ENCODE data around the gene PLEKHM3. TPM values are rescaled to one million over a fixed set of nuclear protein-coding genes. Genes with fewer than 3 reads are reported as not detected.

The PLEKHM3 gene
- total RNA-seq, 1 donor from 2014 or later = 6.6 TPM

DNA sequence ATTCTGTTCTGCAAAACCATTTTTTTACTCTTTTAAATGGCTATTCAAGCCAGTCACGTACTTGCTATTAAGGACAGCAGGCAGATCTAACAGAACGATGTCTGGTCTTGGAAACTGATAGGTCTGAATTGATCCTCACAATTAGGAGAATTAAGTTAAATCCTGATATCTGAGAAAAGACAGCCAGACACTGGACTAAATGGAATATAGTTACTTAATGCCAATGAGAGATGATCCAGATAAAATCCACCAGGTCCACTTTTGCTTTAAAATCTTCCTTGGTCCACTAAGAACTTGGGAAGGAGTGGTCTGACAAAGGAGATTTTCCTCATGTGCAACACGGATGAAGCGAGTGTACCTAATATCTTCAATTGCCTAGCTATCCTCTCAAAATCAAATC, 86.9 kb downstream of the PLEKHM3 start:
- intact Hi-C loops (cut with micrococcal nuclease) = no loop called here
- Mint-ChIP-seq H3K36me3 (ENCODE audit: low read depth) (no peaks in the 10 kb centered on the region), H3K27ac (no peak overlapping the region), H3K4me1 (no peaks in the 10 kb centered on the region), H3K27me3 (no peaks in the 10 kb centered on the region), H3K4me3 (no peak overlapping the region), H3K9me3 (no peaks in the 10 kb centered on the region)
- DNase-seq = no peak

GRCh38 chr2:207937823-207938222, 87.5 kb downstream of the PLEKHM3 start:
- Mint-ChIP-seq H3K9me3 (no peaks in the 10 kb centered on the region), H3K4me3 (no peak overlapping the region), H3K4me1 (no peaks in the 10 kb centered on the region), H3K27ac (no peak overlapping the region), H3K36me3 (ENCODE audit: low read depth) (no peaks in the 10 kb centered on the region), H3K27me3 (no peaks in the 10 kb centered on the region)
- no peak for DNase-seq
- intact Hi-C loops (cut with micrococcal nuclease) = no loop called here

DNA sequence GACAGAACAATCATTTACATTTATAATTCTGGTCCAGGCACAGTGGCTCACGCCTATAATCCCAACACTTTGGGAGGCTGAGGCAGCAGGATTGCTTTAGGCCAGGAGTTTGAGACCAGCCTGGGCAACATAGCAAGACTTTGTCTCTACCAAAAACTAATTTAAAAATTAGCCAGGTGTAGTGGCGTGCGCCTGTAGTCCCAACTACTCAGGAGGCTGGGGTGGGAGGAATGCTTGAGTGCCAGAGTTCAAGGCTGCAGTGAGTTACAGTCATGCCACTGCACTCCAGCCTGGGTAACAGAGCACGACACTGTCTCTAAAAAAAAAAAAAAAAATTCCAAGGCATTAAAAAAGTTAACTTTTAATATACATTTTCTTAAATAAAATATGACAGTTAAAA, 88.1 kb downstream of the PLEKHM3 start:
- Mint-ChIP-seq H3K9me3 (no peaks in the 10 kb centered on the region), H3K4me1 (no peaks in the 10 kb centered on the region)

DNA sequence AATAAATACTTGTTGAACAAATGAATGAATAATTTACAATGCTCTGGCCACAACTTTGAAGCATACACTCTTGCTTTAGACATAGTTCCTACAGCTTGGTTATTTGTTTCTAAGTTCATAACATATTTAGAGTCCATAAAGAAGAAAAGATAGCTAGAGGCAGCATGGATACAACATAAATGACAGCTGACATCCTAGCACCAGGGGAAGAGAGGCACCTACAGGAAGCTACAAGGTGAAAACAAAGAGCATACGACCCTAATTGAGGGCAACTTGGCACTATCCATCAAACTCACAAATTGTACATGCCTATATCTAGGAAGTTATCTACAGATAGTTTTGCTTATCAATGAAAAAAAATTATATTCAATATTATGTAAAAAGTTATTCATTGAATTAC, 88.9 kb downstream of the PLEKHM3 start:
- H3K9me3 Mint-ChIP-seq = no peaks in the 10 kb centered on the region
- H3K27ac Mint-ChIP-seq = no peak overlapping the region
- H3K36me3 Mint-ChIP-seq (ENCODE audit: low read depth) = no peaks in the 10 kb centered on the region
- no peaks in the 10 kb centered on the region for H3K4me1 Mint-ChIP-seq
- H3K27me3 Mint-ChIP-seq = no peaks in the 10 kb centered on the region
- intact Hi-C loops (cut with micrococcal nuclease) = no loop called here
- no peak for DNase-seq
- H3K4me3 Mint-ChIP-seq = no peak overlapping the region

More for the DNA sequence above, 88.1 kb downstream of the PLEKHM3 start:
- no peak overlapping the region for H3K27ac Mint-ChIP-seq
- H3K4me3 Mint-ChIP-seq = no peak overlapping the region
- no peaks in the 10 kb centered on the region for H3K36me3 Mint-ChIP-seq (ENCODE audit: low read depth)
- no peaks in the 10 kb centered on the region for H3K27me3 Mint-ChIP-seq
- no peak for DNase-seq
- intact Hi-C loops (cut with micrococcal nuclease) = no loop called here

DNA sequence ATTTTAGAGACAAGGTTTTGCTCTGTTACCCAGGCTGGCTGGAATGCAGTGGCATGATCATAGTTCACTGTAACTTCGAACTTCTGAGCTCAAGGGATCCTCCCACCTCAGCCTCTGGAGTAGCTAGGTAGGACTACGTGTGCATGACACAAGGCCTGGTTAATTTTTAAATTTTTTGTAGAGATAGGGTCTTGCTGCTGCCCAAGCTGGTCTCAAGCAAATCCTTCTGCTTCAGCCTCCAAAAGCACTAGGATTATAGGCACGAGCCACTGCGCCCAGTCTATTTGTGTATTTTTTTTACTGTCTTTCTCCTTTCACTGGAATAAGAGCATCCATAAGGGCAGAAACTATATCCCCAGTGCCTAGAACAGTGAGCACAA, 89.3 kb downstream of the PLEKHM3 start:
- H3K9me3 Mint-ChIP-seq = no peaks in the 10 kb centered on the region
- H3K4me1 Mint-ChIP-seq = no peaks in the 10 kb centered on the region
- H3K4me3 Mint-ChIP-seq = no peak overlapping the region
- DNase-seq = no peak
- H3K36me3 Mint-ChIP-seq (ENCODE audit: low read depth) = no peaks in the 10 kb centered on the region
- no peak overlapping the region for H3K27ac Mint-ChIP-seq
- intact Hi-C loops (cut with micrococcal nuclease) = no loop called here
- no peaks in the 10 kb centered on the region for H3K27me3 Mint-ChIP-seq

DNA sequence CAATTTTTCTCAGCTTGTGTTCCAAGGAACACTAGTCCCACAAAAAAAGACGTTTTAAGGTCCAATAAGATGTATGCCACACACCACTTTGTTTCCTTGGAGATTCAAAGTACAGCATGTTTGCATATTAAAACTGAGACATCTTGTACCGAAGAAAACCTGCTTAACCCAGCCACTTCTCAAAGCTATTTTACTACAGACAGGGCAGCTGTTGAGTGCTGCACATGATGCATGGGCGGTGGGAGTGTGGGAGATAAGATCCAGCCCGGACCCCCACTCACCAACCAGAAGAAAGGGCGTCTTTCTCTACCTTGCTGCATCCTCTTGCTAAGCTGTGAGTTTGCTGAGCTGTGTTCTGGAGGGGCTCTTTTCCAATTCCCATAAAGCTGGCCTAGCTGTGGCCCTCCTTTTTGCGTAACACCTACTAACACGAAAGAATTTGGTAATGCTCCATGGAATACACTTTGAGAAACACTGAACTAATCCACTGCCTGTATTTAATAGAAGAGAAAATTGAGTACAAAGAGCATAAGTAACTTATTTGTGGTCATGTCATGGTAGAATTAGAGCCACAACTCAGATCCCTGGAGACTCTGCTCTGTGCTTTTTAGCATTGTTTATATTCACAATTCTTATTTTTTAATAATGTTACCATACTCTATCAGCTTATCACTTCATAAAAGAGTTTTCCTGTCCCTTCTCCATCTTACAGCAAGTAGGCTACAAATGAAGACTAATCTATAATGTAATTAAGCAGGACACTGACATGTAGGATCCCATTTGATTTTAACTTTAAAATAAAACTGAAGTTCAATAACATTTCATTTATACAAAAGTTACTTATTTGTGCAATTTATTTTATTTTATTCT, 90.0 kb downstream of the PLEKHM3 start:
- Mint-ChIP-seq H3K4me1 (no peaks in the 10 kb centered on the region), H3K27ac (no peak overlapping the region), H3K4me3 (no peak overlapping the region), H3K27me3 (no peaks in the 10 kb centered on the region), H3K36me3 (ENCODE audit: low read depth) (no peaks in the 10 kb centered on the region), H3K9me3 (no peaks in the 10 kb centered on the region)
- intact Hi-C loops (cut with micrococcal nuclease) = no loop called here
- DNase-seq = no peak

GRCh38 chr2:207934720-207935119, 90.6 kb downstream of the PLEKHM3 start:
- Mint-ChIP-seq H3K27ac (no peak overlapping the region), H3K27me3 (no peaks in the 10 kb centered on the region), H3K9me3 (no peaks in the 10 kb centered on the region), H3K4me3 (no peak overlapping the region), H3K36me3 (ENCODE audit: low read depth) (no peaks in the 10 kb centered on the region), H3K4me1 (no peaks in the 10 kb centered on the region)
- intact Hi-C loops (cut with micrococcal nuclease) = no loop called here
- no peak for DNase-seq

GRCh38 chr2:207933396-207934065, 91.8 kb downstream of the PLEKHM3 start:
- Mint-ChIP-seq H3K4me3 (no peak overlapping the region), H3K36me3 (ENCODE audit: low read depth) (no peaks in the 10 kb centered on the region), H3K9me3 (no peaks in the 10 kb centered on the region), H3K4me1 (no peaks in the 10 kb centered on the region), H3K27me3 (no peaks in the 10 kb centered on the region), H3K27ac (no peak overlapping the region)
- intact Hi-C loops (cut with micrococcal nuclease) = no loop called here
- DNase-seq = no peak

DNA sequence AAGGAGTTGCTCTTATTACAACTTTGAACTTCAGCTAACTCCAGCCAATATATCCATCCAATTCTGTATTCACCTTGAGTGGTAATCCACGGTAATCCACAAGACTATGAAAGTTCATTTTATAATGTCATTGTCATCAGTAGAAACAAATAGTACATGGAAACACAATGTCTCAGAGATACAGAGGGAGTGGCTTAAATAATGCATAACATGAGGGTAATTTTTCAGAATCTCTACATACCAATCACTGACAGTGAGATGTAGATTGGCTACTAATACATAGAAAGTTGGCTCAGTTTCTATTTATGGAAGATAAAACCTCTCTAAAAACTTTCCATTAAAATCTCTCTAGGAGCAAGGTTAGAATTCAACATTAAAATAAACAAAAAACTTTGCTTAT, 93.2 kb downstream of the PLEKHM3 start:
- Mint-ChIP-seq H3K4me3 (no peak overlapping the region), H3K4me1 (no peaks in the 10 kb centered on the region), H3K27me3 (no peaks in the 10 kb centered on the region), H3K9me3 (no peaks in the 10 kb centered on the region), H3K27ac (no peak overlapping the region), H3K36me3 (ENCODE audit: low read depth) (no peaks in the 10 kb centered on the region)
- intact Hi-C loops (cut with micrococcal nuclease) = no loop called here
- DNase-seq = no peak

- no peak for DNase-seq
- no peaks in the 10 kb centered on the region for H3K27me3 Mint-ChIP-seq
- H3K36me3 Mint-ChIP-seq (ENCODE audit: low read depth) = no peaks in the 10 kb centered on the region
- no peaks in the 10 kb centered on the region for H3K9me3 Mint-ChIP-seq
- no peaks in the 10 kb centered on the region for H3K4me1 Mint-ChIP-seq
- H3K27ac Mint-ChIP-seq = no peak overlapping the region
- intact Hi-C loops (cut with micrococcal nuclease) = no loop called here
- no peak overlapping the region for H3K4me3 Mint-ChIP-seq
Measured at GRCh38 chr2:207930747-207931146, 94.6 kb downstream of the PLEKHM3 start.

DNA sequence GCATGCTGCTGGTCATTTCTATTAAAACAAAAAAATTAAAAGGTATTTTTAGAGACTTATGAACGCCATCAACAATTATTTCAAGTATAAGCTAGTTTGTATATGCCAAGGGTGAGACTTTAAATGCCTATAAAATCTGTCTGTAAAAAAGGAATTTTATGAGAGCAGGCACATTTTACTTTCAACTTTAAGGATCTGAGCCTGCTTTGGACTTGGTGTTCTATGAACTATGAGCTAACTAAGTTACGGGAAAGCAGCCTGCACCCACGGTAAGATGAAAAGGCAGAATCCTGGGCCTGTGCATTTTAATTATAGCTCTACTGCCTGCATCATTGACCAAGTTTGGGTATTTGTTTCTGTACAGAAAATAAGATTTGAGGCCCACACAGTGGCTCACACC, 95.4 kb downstream of the PLEKHM3 start:
- Mint-ChIP-seq H3K4me3 (no peak overlapping the region), H3K27me3 (no peaks in the 10 kb centered on the region), H3K4me1 (no peaks in the 10 kb centered on the region), H3K9me3 (no peaks in the 10 kb centered on the region), H3K36me3 (ENCODE audit: low read depth) (no peaks in the 10 kb centered on the region), H3K27ac (no peak overlapping the region)
- intact Hi-C loops (cut with micrococcal nuclease) = no loop called here
- no peak for DNase-seq

DNA sequence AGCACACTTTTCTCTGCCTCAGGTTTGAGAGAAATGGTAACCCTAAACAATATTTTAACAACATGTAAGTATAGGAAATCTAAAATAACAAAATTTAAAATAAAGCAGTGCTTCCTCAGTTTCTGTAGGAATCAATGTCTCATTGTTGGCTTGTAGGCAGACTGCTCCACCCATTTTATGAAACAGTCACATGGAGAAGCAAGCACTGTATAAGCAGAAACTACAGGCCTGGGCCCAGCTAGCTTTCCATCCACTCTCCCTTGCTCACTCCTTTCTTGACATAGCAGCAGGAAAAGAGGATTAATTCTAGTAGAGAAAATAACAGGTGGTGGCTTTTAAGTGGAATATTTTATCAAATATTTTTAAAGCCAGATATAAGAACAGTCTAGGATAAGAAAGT, 97.2 kb downstream of the PLEKHM3 start:
- H3K4me3 Mint-ChIP-seq = no peak overlapping the region
- intact Hi-C loops (cut with micrococcal nuclease) = no loop called here
- no peaks in the 10 kb centered on the region for H3K27me3 Mint-ChIP-seq
- no peak overlapping the region for H3K27ac Mint-ChIP-seq
- H3K36me3 Mint-ChIP-seq (ENCODE audit: low read depth) = no peaks in the 10 kb centered on the region
- no peaks in the 10 kb centered on the region for H3K9me3 Mint-ChIP-seq
- no peaks in the 10 kb centered on the region for H3K4me1 Mint-ChIP-seq
- DNase-seq = no peak

- no peaks in the 10 kb centered on the region for H3K27me3 Mint-ChIP-seq
- no peak for DNase-seq
- no peaks in the 10 kb centered on the region for H3K9me3 Mint-ChIP-seq
- no peaks in the 10 kb centered on the region for H3K36me3 Mint-ChIP-seq (ENCODE audit: low read depth)
- no peak overlapping the region for H3K4me3 Mint-ChIP-seq
- intact Hi-C loops (cut with micrococcal nuclease) = no loop called here
- H3K27ac Mint-ChIP-seq = no peak overlapping the region
- H3K4me1 Mint-ChIP-seq = no peaks in the 10 kb centered on the region
Measured at GRCh38 chr2:207926989-207927300, 98.4 kb downstream of the PLEKHM3 start.

DNA sequence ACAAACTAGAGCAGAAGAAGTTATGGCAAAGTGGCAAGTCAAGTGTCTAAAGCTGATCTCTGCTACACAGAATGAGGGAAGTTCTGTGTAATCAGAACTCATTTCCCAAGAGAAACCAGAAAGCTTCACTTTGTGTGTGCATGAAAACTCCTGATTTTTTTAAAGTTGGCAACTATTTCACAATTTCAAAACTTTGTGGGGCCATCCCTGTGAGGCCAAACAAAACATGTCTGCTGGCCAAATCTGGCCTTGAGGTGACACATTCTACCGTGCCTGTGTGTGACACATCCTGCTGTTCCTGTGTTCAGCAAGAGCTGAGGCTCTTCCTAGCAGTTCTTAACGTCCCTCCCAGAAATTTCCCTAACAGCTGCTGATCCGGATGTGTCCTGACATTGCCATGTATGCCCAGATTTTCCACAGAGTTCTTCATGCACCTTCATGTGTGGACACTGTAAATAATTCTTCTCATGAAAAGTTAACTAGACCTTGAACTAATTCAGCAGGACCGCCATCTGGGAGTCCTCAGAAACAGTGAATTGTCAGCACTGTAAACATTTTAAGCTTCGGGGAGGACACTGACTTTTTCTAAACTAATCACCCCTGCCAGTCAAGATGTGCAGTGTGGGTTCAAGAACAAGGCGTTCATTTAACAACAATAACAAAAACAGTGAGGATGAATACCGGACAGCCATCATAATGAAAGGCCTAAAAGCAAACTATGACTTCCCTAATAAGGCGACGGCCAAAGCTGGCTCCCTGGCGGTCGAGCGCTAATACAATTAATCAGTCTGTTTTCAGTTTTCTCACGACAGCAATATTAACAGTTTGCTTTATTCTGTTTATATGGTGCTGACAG, 99.0 kb downstream of the PLEKHM3 start:
- H3K4me1 Mint-ChIP-seq = no peaks in the 10 kb centered on the region
- DNase-seq = no peak
- intact Hi-C loops (cut with micrococcal nuclease) = no loop called here
- H3K27me3 Mint-ChIP-seq = no peaks in the 10 kb centered on the region
- H3K9me3 Mint-ChIP-seq = no peaks in the 10 kb centered on the region
- H3K27ac Mint-ChIP-seq = no peak overlapping the region
- H3K36me3 Mint-ChIP-seq (ENCODE audit: low read depth) = no peaks in the 10 kb centered on the region
- no peak overlapping the region for H3K4me3 Mint-ChIP-seq

All from activated CD4-positive, alpha-beta T cell treated with anti-CD3 and anti-CD28 coated beads, Interleukin-2, amount 10 ng/mL, durations not matched to agents 24 days and 14 days (primary cell).